Measurements from ENCODE around the gene CD82. TPM values are rescaled to one million over a fixed set of nuclear protein-coding genes. Genes with fewer than 3 reads are reported as not detected.

Gene CD82
- total and polyA plus RNA-seq, 3 donors from 2014 or later = 5.0 to 13.7 (median 13.0) TPM

GRCh38 chr11:44611687-44612434, 46.4 kb downstream of the CD82 start:
- Histone ChIP-seq H3K9me3 (no peaks in the 10 kb centered on the region), H3K27ac (no peak overlapping the region), H3K36me3 (ENCODE audit: low read depth, missing control alignments) (no peaks in the 10 kb centered on the region), H3K4me1 (no peaks in the 10 kb centered on the region), H3K4me3 (no peak overlapping the region), H3K27me3 (no peaks in the 10 kb centered on the region)
- no peak for TF ChIP-seq POLR2A (IDR thresholded peaks at IDR 0.05)
- TF ChIP-seq CTCF (IDR thresholded peaks at IDR 0.05) = no peak
- intact Hi-C loops (cut with DNase I; ENCODE audit: low total_unique reads) = no loop called here
- 78 to 86% methylated on average over 3 to 7 of the region's 7 CpGs for whole genome bisulfite sequencing, 2 donors
- DNase-seq = no peak

GRCh38 chr11:44613153-44613552, 47.7 kb downstream of the CD82 start:
- 84 to 87% methylated on average over 6 of the region's 6 CpGs for WGBS, 2 donors
- TF ChIP-seq CTCF (IDR thresholded peaks at IDR 0.05) (no peak), POLR2A (IDR thresholded peaks at IDR 0.05) (no peak)
- Histone ChIP-seq H3K27me3 (no peaks in the 10 kb centered on the region), H3K36me3 (ENCODE audit: low read depth, missing control alignments) (no peaks in the 10 kb centered on the region), H3K27ac (no peak overlapping the region), H3K4me3 (no peak overlapping the region), H3K4me1 (no peaks in the 10 kb centered on the region), H3K9me3 (no peaks in the 10 kb centered on the region)
- intact Hi-C loops (cut with DNase I; ENCODE audit: low total_unique reads) = no loop called here
- DNase-seq = no peak

GRCh38 chr11:44614281-44614775, 48.9 kb downstream of the CD82 start:
- Histone ChIP-seq H3K4me1 (no peaks in the 10 kb centered on the region), H3K4me3 (no peak overlapping the region), H3K27me3 (no peaks in the 10 kb centered on the region), H3K9me3 (no peaks in the 10 kb centered on the region), H3K27ac (no peak overlapping the region), H3K36me3 (ENCODE audit: low read depth, missing control alignments) (no peaks in the 10 kb centered on the region)
- intact Hi-C loops (cut with DNase I; ENCODE audit: low total_unique reads) = no loop called here
- DNase-seq = no peak
- 84 to 88% methylated on average over 2 to 7 of the region's 7 CpGs for WGBS, 2 donors
- no peak for TF ChIP-seq POLR2A (IDR thresholded peaks at IDR 0.05)

- TF ChIP-seq POLR2A (IDR thresholded peaks at IDR 0.05) (no peak), CTCF (IDR thresholded peaks at IDR 0.05) (no peak)
- Histone ChIP-seq H3K27ac (no peak overlapping the region), H3K4me3 (no peak overlapping the region), H3K36me3 (ENCODE audit: low read depth, missing control alignments) (no peaks in the 10 kb centered on the region), H3K4me1 (no peaks in the 10 kb centered on the region), H3K27me3 (no peaks in the 10 kb centered on the region), H3K9me3 (no peaks in the 10 kb centered on the region)
- intact Hi-C loops (cut with DNase I; ENCODE audit: low total_unique reads) = loop anchor here (5.0 kb wide), 1 partner anchor 58 kb away; no protein-coding TSS in a partner anchor
- no peak for DNase-seq
- WGBS, 2 donors = 84% methylated on average over 12 to 15 of the region's 15 CpGs
Measured at GRCh38 chr11:44615041-44615755, 49.7 kb downstream of the CD82 start.
